Esophagus squamous epithelium (tissue), 5 donors: ENCODE data around the gene TSKS. TPM values are rescaled to one million over a fixed set of nuclear protein-coding genes. Genes with fewer than 3 reads are reported as not detected.
A peak's percentile ranks its signal among the peaks of the same experiment; 100 is the strongest.

Experiments used
- DNase-seq: peaks from one replicate; lab custom pipeline; 2025; lab: John Stamatoyannopoulos, UW
- H3K27ac ChIP-seq, 4 donors: fragments of 200-600 bp; sonication (generic); one replicate each; pipeline ENCODE4 v1.5.1; 2016 to 2019; ENCODE audit warnings: mild to moderate bottlenecking in 1 of 4
- H3K27me3 ChIP-seq, 4 donors: fragments of 200-600 bp; sonication (generic); 1 replicate in 3 of 4; 2 replicates in 1 of 4; pipeline versions ENCODE4 v1.5.1 to v1.6.0; 2017 to 2021; ENCODE audit warnings: antibody characterized with exemption in 1 of 4
- H3K36me3 ChIP-seq, 3 donors: fragments of 200-600 bp; sonication (generic); one replicate each; pipeline ENCODE4 v1.5.1; 2016 to 2019
- H3K4me1 ChIP-seq, 3 donors: fragments of 200-600 bp; sonication (generic); one replicate each; pipeline ENCODE4 v1.5.1; 2017 to 2019
- H3K4me3 ChIP-seq, 4 donors: fragments of 200-600 bp; sonication (generic); 1 replicate in 3 of 4; 2 replicates in 1 of 4; pipeline ENCODE4 v1.5.1; 2016 to 2019; ENCODE audit warnings: mild to moderate bottlenecking in 2 of 4, moderate library complexity in 1 of 4
- H3K9me3 ChIP-seq, 3 donors: fragments of 200-600 bp; sonication (generic); one replicate each; pipeline ENCODE4 v1.5.1; 2016 to 2019
- POLR2A ChIP-seq, 4 donors: fragments of 450-650 bp; IDR thresholded peaks; one replicate each; pipeline ENCODE4 v1.6.1; 2017; ENCODE audit warnings: antibody characterized with exemption in 4 of 4, mild to moderate bottlenecking in 4 of 4, moderate library complexity in 3 of 4
- WGBS, 2 donors: methylation state at CpG; one replicate each; pipeline ENCODE4 v1.1.5; 2018; 5-methylcytosine and 5-hydroxymethylcytosine counted together
- intact Hi-C: fragments of 100-400 bp; cut with DNase I; formaldehyde crosslinking; loops from one replicate; pipeline ENCODE4 v1.15.0; 2022
- total RNA-seq, 4 donors: library from RNA; depleted of rRNA; stranded (reverse); fragments of >200 nt; gene quantifications; one replicate each; pipeline ENCODE4 v1.1.0, GENCODE V29; 2016
- TF ChIP-seq, protein P1 (sequence below), 6 experiments: fragments of 450-650 bp in 4 of 6; fragments of 200-600 bp in 2 of 6; sonication (generic) in 2 of 6; IDR thresholded peaks; one replicate each; pipeline ENCODE4 v1.5.1; 2016 to 2019; ENCODE audit warnings: antibody characterized with exemption in 6 of 6, mild to moderate bottlenecking in 4 of 6, moderate library complexity in 4 of 6
- donor health status: DM: yes; HTN: yes; CAD: no.

TSKS gene
- total RNA-seq, 4 donors from 2014 or later = not detected

DNA sequence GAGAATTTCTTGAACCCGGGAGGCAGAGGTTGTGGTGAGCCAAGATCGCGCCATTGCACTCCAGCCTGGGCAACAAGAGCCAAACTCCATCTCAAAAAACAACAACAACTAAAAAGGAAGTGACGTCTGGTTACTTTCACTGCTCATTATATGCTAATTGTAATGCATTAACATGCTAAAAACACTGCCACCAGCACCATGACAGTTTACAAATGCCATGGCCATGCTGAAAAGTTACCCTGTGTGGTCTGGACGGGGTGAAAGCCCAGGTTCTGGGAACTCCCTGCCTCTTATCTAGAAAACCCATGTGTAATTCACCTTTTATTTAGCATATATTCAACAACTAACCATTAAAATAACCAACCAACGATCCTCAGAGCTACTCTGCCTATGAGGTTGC is 44.1 kb downstream of the TSKS start:
- no peaks in the 10 kb centered on the region for H3K9me3 ChIP-seq
- 74 to 77% methylated on average over 5 to 6 of the region's 6 CpGs for WGBS, 2 donors
- no peak overlapping the region for H3K4me3 ChIP-seq
- DNase-seq = no peak
- H3K27ac ChIP-seq = no peak overlapping the region
- H3K4me1 ChIP-seq = peaks cover 0 to 17% (median 0%) of the 10 kb centered on the region in 3 donors
- no peaks in the 10 kb centered on the region for H3K27me3 ChIP-seq
- intact Hi-C loops = no loop called here
- H3K36me3 ChIP-seq = no peaks in the 10 kb centered on the region
- TF ChIP-seq, protein P1, sequence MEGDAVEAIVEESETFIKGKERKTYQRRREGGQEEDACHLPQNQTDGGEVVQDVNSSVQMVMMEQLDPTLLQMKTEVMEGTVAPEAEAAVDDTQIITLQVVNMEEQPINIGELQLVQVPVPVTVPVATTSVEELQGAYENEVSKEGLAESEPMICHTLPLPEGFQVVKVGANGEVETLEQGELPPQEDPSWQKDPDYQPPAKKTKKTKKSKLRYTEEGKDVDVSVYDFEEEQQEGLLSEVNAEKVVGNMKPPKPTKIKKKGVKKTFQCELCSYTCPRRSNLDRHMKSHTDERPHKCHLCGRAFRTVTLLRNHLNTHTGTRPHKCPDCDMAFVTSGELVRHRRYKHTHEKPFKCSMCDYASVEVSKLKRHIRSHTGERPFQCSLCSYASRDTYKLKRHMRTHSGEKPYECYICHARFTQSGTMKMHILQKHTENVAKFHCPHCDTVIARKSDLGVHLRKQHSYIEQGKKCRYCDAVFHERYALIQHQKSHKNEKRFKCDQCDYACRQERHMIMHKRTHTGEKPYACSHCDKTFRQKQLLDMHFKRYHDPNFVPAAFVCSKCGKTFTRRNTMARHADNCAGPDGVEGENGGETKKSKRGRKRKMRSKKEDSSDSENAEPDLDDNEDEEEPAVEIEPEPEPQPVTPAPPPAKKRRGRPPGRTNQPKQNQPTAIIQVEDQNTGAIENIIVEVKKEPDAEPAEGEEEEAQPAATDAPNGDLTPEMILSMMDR (IDR thresholded peaks at IDR 0.05) = no peak
- TF ChIP-seq POLR2A (IDR thresholded peaks at IDR 0.05) = no peak

DNA sequence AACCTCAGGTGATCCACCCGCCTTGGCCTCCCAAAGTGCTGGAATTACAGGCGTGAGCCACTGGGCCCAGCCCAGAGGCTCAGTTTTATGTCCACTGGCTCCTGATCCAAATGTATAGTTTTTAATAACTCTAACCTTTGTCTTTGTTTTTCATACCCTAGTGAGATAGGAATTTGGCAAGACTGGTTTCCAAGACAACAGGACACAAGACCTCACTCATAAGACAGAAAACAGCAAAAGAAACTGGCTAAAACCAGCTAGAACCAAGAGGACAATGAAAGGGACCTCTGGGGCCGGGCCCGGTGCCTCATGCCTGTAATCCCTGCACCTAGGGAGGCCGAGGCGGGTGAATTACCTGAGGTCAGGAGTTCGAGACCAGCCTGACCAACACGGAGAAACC is 44.6 kb downstream of the TSKS start:
- Histone ChIP-seq H3K4me3 (no peak overlapping the region), H3K36me3 (no peaks in the 10 kb centered on the region), H3K4me1 (peaks cover 0 to 22% (median 0%) of the 10 kb centered on the region in 3 donors), H3K27ac (no peak overlapping the region), H3K9me3 (no peaks in the 10 kb centered on the region), H3K27me3 (no peaks in the 10 kb centered on the region)
- TF ChIP-seq, protein P1 (IDR thresholded peaks at IDR 0.05) = no peak
- TF ChIP-seq POLR2A (IDR thresholded peaks at IDR 0.05) = no peak
- DNase-seq = no peak
- intact Hi-C loops = no loop called here
- 73 to 90% methylated on average over 5 to 8 of the region's 8 CpGs for WGBS, 2 donors

DNA sequence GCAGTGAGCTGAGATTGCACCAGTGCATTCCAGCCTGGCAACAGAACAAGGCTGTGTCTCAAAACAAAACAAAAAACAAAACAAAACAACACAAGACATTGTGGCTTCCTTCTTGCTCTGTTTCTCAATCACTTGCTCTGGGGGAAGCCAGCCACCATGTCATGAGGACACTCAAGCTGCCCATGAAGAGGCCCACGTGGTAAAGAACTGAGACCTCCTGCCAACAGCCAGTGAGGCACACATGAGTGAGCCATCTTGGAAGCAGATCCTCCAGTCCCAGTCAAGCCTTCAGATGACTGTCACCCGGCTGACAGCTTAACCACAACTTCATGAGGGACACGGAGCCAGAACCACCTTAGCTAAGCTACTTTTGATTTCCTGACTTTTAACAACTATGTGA is 47.0 kb downstream of the TSKS start:
- no peak overlapping the region for H3K27ac ChIP-seq
- intact Hi-C loops = no loop called here
- TF ChIP-seq, protein P1 (IDR thresholded peaks at IDR 0.05) = no peak
- TF ChIP-seq POLR2A (IDR thresholded peaks at IDR 0.05) = no peak
- DNase-seq = no peak
- H3K4me3 ChIP-seq = no peak overlapping the region
- 60 to 68% methylated on average over 2 to 3 of the region's 3 CpGs for WGBS, 2 donors
- H3K9me3 ChIP-seq = no peaks in the 10 kb centered on the region
- peaks cover 0 to 35% (median 4%) of the 10 kb centered on the region in 3 donors for H3K4me1 ChIP-seq
- no peaks in the 10 kb centered on the region for H3K27me3 ChIP-seq
- H3K36me3 ChIP-seq = no peaks in the 10 kb centered on the region

DNA sequence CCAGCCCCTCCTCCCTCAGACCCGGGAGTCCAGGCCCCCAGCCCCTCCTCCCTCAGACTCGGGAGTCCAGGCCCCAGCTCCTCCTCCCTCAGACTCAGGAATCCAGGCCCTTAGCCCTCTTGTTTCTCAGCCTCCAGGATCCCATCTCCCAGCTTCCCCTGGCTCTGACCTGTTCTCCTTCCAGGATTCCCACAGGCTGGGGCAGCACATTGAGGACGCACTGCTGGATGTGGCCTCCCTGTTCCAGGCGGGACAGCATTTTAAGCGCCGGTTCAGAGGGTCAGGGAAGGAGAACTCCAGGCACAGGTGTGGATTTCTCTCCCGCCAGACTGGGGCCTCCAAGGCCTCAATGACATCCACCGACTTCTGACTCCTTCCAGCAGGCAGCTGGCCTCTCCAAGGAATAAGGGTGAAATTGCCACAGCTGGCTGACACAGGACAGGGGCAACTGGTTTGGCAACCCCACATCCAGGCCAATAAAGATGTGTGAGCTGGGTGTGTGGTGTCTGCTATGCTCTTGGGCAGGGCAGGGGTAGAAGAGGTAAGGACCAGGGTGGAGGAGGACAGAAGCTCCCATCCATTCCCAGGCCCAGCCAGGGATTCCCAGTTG is 49.8 kb downstream of the TSKS start:
- Histone ChIP-seq H3K27me3 (no peaks in the 10 kb centered on the region), H3K9me3 (no peaks in the 10 kb centered on the region), H3K27ac (peak overlapping the region in 3 of 4 donors; percentile 47 to 74 (median 65)), H3K4me1 (peaks cover 0 to 26% (median 4%) of the 10 kb centered on the region in 3 donors), H3K4me3 (peak overlapping the region in 2 of 4 donors; percentile 1 to 13), H3K36me3 (no peaks in the 10 kb centered on the region)
- no peak for TF ChIP-seq POLR2A (IDR thresholded peaks at IDR 0.05)
- TF ChIP-seq, protein P1 (IDR thresholded peaks at IDR 0.05) = no peak
- intact Hi-C loops = no loop called here
- no peak for DNase-seq
- WGBS, 2 donors = 73% methylated on average over 3 of the region's 8 CpGs; no CpG with 5 or more reads in 1 of the 2 donors

DNA sequence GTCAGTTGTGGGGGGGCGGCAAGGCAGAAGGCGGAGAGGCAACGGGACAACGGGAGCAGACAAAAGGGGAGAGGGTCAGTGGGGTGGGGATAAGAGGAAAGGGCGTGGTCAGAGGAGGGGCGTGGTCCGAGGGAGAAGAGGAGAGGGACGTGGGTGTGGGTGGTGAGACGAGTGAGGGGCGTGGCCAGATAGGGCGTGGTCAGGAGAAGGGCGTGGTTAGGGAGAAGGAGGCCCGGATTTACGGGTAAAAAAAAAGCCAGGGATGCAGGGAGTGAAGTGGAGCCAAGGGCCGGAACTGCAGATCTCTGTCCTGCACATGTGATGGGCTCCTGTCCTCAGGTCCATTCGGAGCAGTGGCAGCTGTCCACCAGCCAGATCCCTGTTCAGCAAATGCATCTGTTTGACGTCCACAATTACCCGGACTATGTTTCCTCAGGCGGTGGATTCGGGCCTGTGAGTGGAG is 50.7 kb downstream of the TSKS start:
- H3K27ac ChIP-seq = peak overlapping the region in 2 of 4 donors; percentile 65 to 74
- H3K9me3 ChIP-seq = no peaks in the 10 kb centered on the region
- intact Hi-C loops = no loop called here
- WGBS, 2 donors = 44 to 48% methylated on average over 18 of the region's 20 CpGs
- no peak overlapping the region for H3K4me3 ChIP-seq
- no peaks in the 10 kb centered on the region for H3K27me3 ChIP-seq
- peaks cover 0 to 22% (median 4%) of the 10 kb centered on the region in 3 donors for H3K4me1 ChIP-seq
- no peaks in the 10 kb centered on the region for H3K36me3 ChIP-seq
- TF ChIP-seq, protein P1 (IDR thresholded peaks at IDR 0.05) = no peak
- no peak for TF ChIP-seq POLR2A (IDR thresholded peaks at IDR 0.05)
- no peak for DNase-seq
